ENCODE data around the gene TAGLN3. TPM values are rescaled to one million over a fixed set of nuclear protein-coding genes. Genes with fewer than 3 reads are reported as not detected.

The TAGLN3 gene
- total and polyA plus RNA-seq, 8 donors, result 0.50 to 3.6 (median 2.6) TPM; not detected in 1

DNA sequence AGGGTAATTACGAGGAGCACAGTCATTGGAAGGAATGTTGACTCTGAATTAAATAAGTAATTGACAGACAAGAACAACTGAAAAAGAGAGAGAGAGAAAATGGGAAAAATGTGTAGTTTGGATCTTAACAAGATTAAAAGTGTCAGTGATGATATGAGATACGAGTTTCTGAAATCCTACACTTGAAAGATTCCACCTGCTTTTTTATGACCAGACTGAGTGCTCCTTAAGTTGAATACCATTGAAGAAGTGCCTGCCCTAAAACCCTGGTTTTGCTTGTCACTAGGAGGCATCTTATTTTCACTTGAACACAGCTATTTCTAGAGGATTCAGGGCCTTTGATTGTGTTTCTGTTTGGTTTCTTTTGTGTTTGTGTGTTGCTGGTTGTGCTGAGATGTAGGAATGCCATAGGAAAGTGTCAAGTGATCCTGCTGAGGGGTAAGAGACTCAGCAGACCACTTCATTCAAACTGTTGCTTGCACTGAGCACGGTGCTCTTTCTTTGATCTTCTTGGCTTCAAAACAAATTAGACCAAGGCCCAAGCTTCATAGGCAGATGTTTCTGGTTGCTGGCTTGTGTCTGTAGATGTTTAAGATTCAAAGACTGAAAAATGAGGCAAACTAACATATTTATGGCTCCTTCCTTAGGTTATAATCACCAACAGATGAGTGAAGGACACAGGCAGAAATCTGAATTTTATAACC is 37.1 kb upstream of the TAGLN3 start:
- DNase-seq, result no peak
- intact Hi-C loops (cut with DNase I), result loop anchor here (10.0 kb wide), 2 partner anchors 97 to 247 kb away; no protein-coding TSS in a partner anchor
- peaks cover 0 to under 1% of the 10 kb centered on the region in 2 donors for H3K4me1 ChIP-seq
- H3K36me3 ChIP-seq, result no peaks in the 10 kb centered on the region
- no peak for ATAC-seq
- H3K27me3 ChIP-seq, result no peaks in the 10 kb centered on the region
- H3K4me3 ChIP-seq, result no peak overlapping the region
- no peak overlapping the region for H3K27ac ChIP-seq
- H3K9me3 ChIP-seq, result no peaks in the 10 kb centered on the region
- TF ChIP-seq, protein P1, sequence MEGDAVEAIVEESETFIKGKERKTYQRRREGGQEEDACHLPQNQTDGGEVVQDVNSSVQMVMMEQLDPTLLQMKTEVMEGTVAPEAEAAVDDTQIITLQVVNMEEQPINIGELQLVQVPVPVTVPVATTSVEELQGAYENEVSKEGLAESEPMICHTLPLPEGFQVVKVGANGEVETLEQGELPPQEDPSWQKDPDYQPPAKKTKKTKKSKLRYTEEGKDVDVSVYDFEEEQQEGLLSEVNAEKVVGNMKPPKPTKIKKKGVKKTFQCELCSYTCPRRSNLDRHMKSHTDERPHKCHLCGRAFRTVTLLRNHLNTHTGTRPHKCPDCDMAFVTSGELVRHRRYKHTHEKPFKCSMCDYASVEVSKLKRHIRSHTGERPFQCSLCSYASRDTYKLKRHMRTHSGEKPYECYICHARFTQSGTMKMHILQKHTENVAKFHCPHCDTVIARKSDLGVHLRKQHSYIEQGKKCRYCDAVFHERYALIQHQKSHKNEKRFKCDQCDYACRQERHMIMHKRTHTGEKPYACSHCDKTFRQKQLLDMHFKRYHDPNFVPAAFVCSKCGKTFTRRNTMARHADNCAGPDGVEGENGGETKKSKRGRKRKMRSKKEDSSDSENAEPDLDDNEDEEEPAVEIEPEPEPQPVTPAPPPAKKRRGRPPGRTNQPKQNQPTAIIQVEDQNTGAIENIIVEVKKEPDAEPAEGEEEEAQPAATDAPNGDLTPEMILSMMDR (IDR thresholded peaks at IDR 0.05), result no peak

DNA sequence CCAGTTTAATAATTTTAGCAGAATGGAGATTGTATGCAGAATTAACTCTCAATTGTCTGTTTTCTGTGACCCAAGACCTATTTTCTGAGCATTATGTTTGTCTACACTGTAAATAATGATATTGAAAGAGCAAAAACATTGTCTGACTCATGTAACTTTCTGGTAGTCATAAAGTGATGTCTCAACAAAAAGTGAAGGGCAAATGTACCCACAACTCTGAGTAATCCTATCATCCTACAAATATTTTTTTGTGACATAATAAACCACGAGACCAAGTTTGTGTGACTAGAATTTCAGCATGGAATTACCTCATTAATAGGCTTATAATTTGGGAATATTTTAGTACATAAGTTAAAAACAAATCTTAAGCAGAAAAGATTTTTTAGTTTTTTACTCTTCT is 35.3 kb upstream of the TAGLN3 start:
- intact Hi-C loops (cut with DNase I), result loop anchor here (10.0 kb wide), 2 partner anchors 99 to 249 kb away; no protein-coding TSS in a partner anchor
- Histone ChIP-seq H3K36me3 (no peaks in the 10 kb centered on the region), H3K4me3 (no peak overlapping the region), H3K27ac (peak overlapping the region in 1 of 2 donors; percentile 20), H3K9me3 (no peaks in the 10 kb centered on the region), H3K4me1 (peaks cover 0 to 10% of the 10 kb centered on the region in 2 donors), H3K27me3 (no peaks in the 10 kb centered on the region)
- TF ChIP-seq, protein P1 (IDR thresholded peaks at IDR 0.05), result no peak
- DNase-seq (no peak), ATAC-seq (peak; percentile 24)

DNA sequence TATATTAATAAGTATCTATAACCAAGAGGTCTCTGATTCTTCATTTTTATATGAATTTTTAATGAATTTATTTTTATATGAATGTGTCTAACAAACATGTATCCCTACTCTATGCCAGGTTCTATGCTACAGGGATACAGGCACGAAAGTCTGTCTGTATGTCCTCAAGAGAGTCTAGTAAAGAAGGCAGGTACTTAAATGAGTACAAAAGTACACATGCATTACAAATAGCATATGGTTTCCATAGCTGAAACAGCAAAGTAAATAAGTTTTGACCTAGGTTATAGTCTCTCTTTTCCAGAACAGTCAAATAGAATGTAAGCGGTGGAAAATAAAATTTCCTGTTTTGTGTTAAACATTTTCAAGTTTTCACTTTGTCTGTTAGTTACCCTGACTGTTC is 33.2 kb upstream of the TAGLN3 start:
- peaks cover 0 to 10% of the 10 kb centered on the region in 2 donors for H3K4me1 ChIP-seq
- intact Hi-C loops (cut with DNase I), result loop anchor here (10.0 kb wide), 2 partner anchors 101 to 251 kb away; no protein-coding TSS in a partner anchor
- DNase-seq (no peak), ATAC-seq (no peak)
- H3K36me3 ChIP-seq, result peaks cover 0 to 8% of the 10 kb centered on the region in 2 donors
- no peak overlapping the region for H3K4me3 ChIP-seq
- TF ChIP-seq, protein P1 (IDR thresholded peaks at IDR 0.05), result no peak
- no peaks in the 10 kb centered on the region for H3K9me3 ChIP-seq
- no peak overlapping the region for H3K27ac ChIP-seq
- H3K27me3 ChIP-seq, result no peaks in the 10 kb centered on the region

DNA sequence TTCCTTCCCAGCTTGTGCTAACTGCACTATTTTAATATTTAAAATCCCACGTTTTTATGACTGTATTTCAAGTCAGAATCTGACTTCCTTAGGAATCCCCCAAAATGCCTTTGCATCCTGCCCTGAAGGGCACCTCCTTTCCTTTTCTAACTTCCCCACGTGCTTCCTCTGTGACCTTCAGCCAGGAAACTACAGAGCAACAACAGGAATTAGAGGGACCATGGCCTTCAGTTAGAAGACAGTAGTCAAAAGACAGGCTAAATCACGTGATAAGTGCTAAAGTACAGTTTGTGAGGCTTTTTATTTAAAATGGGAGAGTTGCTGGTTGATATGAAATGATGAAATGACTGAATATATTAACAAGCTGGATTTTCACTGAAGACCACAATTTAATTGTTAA is 31.7 kb upstream of the TAGLN3 start:
- ATAC-seq (peak; percentile 26), DNase-seq (no peak)
- Histone ChIP-seq H3K27me3 (no peaks in the 10 kb centered on the region), H3K4me1 (peaks cover 0 to 10% of the 10 kb centered on the region in 2 donors), H3K4me3 (no peak overlapping the region), H3K36me3 (peaks cover 0 to 8% of the 10 kb centered on the region in 2 donors), H3K27ac (peak overlapping the region in 1 of 2 donors; percentile 55), H3K9me3 (no peaks in the 10 kb centered on the region)
- intact Hi-C loops (cut with DNase I), result loop anchor here (2.0 to 10.0 kb wide), 3 partner anchors 102 to 252 kb away; no protein-coding TSS in a partner anchor
- TF ChIP-seq, protein P1 (IDR thresholded peaks at IDR 0.05), result no peak

DNA sequence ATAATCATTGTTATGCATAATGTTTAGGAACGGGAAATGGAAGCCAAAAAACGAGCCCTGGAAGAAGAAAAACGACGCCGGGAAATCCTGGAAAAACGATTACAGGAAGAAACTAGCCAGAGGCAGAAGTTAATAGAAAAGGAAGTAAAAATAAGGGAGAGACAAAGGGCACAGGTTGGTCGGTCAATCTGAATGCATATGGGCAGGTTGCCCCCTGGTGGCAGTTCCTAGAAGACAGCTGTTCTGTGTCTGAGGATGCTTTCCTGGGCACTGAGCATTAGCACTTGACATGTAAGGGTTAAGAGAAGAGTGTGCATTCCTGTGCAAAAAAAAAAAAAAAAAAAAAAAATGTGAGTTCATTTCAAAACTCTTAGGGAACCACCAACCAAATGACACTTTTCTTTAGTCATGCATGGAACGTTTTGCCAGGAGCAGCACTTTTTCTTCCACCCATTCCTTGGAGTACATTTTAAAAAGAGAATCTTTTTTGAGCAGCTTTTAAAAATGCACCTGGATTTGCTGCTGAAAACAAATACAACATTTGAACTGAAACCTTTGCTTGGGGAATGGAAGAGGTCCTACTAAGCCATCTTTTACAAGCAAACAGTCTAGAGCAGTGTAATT is 31.0 kb upstream of the TAGLN3 start:
- Histone ChIP-seq H3K36me3 (peaks cover 0 to 8% of the 10 kb centered on the region in 2 donors), H3K4me1 (peaks cover 0 to 10% of the 10 kb centered on the region in 2 donors), H3K4me3 (no peak overlapping the region), H3K27ac (peak overlapping the region in 1 of 2 donors; percentile 55), H3K27me3 (no peaks in the 10 kb centered on the region), H3K9me3 (no peaks in the 10 kb centered on the region)
- DNase-seq (peak; percentile 60 to 85 (median 75)), ATAC-seq (peak; percentile 98)
- TF ChIP-seq, protein P1 (IDR thresholded peaks at IDR 0.05), result peak; percentile 82 to 89
- intact Hi-C loops (cut with DNase I), result loop anchor here (2.0 to 10.0 kb wide), 3 partner anchors 103 to 253 kb away; no protein-coding TSS in a partner anchor

Measured in left lung (tissue), 10 donors.